GM23338 (cell line): ENCODE results near the gene POFUT2. TPM values are rescaled to one million over a fixed set of nuclear protein-coding genes. Genes with fewer than 3 reads are reported as not detected.

ENCODE experiments used
- ATAC-seq: fragments of 200-7000 bp; cut with Tn5 transposase; 3 replicates; pipeline ENCODE4 v1.9.1; 2020
- DNase-seq: peaks from one replicate; pipeline ENCODE4 v3.0.0-alpha.2; 2015; ENCODE audit warnings: low spot score
- H2AFZ ChIP-seq: fragments of 200-600 bp; sonication (generic); 2 replicates; pipeline ENCODE4 v1.8.0; 2016; ENCODE audit warnings: antibody characterized with exemption, mild to moderate bottlenecking, moderate library complexity
- H3F3A ChIP-seq: fragments of 200-600 bp; sonication (generic); replicated peaks from 2 replicates; pipeline ENCODE4 v1.8.0; 2017; ENCODE audit warnings: antibody characterized with exemption, mixed run types, low read depth
- H3K27ac ChIP-seq: fragments of 200-600 bp; sonication (generic); 2 replicates; pipeline ENCODE4 v1.6.1; 2016; ENCODE audit warnings: low read depth
- H3K27me3 ChIP-seq: fragments of 200-600 bp; sonication (generic); 2 replicates; pipeline ENCODE4 v1.8.0; 2016; ENCODE audit warnings: mild to moderate bottlenecking, mixed run types, moderate library complexity; ENCODE audit not compliant: insufficient read depth
- H3K36me3 ChIP-seq: fragments of 200-600 bp; sonication (generic); 2 replicates; pipeline ENCODE4 v1.8.0; 2016; ENCODE audit warnings: mild to moderate bottlenecking; ENCODE audit not compliant: insufficient read depth
- H3K4me1 ChIP-seq: fragments of 200-600 bp; sonication (generic); 2 replicates; pipeline ENCODE4 v1.8.0; 2016; ENCODE audit warnings: mild to moderate bottlenecking, moderate library complexity; ENCODE audit not compliant: insufficient read depth
- H3K4me2 ChIP-seq: fragments of 200-600 bp; sonication (generic); 2 replicates; pipeline ENCODE4 v1.7.1; 2017; ENCODE audit warnings: mixed run types
- H3K4me3 ChIP-seq: fragments of 200-600 bp; sonication (generic); 2 replicates; pipeline ENCODE4 v1.6.1; 2016; ENCODE audit warnings: mixed run types
- H3K79me2 ChIP-seq: fragments of 200-600 bp; sonication (generic); replicated peaks from 2 replicates; pipeline ENCODE4 v1.8.0; 2017; ENCODE audit warnings: mild to moderate bottlenecking; ENCODE audit not compliant: insufficient read depth
- H3K9me2 ChIP-seq: fragments of 200-600 bp; sonication (generic); 2 replicates; pipeline ENCODE4 v1.8.0; 2017; ENCODE audit not compliant: insufficient read depth
- H4K20me1 ChIP-seq: fragments of 200-600 bp; sonication (generic); replicated peaks from 2 replicates; pipeline ENCODE4 v1.8.0; 2017; ENCODE audit warnings: mild to moderate bottlenecking; ENCODE audit not compliant: insufficient read depth
- H3K27ac Mint-ChIP-seq: 2 replicates; pipeline ENCODE4 v1.8.0; 2020; ENCODE audit warnings: inconsistent platforms, mild to moderate bottlenecking, moderate library complexity, mixed read lengths
- H3K27me3 Mint-ChIP-seq: 3 replicates; pipeline ENCODE4 v1.8.0; 2022; ENCODE audit warnings: low read depth, mild to moderate bottlenecking, moderate library complexity, mixed read lengths, inconsistent platforms; ENCODE audit not compliant: insufficient read depth, poor library complexity
- H3K36me3 Mint-ChIP-seq: 3 replicates; pipeline ENCODE4 v1.8.0; 2021; ENCODE audit warnings: low read depth, mild to moderate bottlenecking, inconsistent platforms, moderate library complexity, mixed read lengths
- H3K4me1 Mint-ChIP-seq: 3 replicates; pipeline ENCODE4 v1.8.0; 2020; ENCODE audit warnings: mild to moderate bottlenecking, inconsistent platforms, mixed read lengths
- H3K4me3 Mint-ChIP-seq: 3 replicates; pipeline ENCODE4 v1.8.0; 2021; ENCODE audit warnings: moderate library complexity, mild to moderate bottlenecking, inconsistent platforms, mixed read lengths
- H3K9me3 Mint-ChIP-seq: 3 replicates; pipeline ENCODE4 v1.8.0; 2020; ENCODE audit warnings: moderate library complexity, mild to moderate bottlenecking, inconsistent platforms, mixed read lengths
- ETS1 ChIP-seq: IDR thresholded peaks from 2 replicates; pipeline ENCODE4 v1.6.1; 2016; ENCODE audit warnings: antibody characterized with exemption
- EZH2 ChIP-seq: fragments of 200-600 bp; sonication (generic); IDR thresholded peaks from one replicate; pipeline ENCODE4 v1.8.0; 2017; ENCODE audit warnings: antibody characterized with exemption, mild to moderate bottlenecking, low read depth; ENCODE audit not compliant: unreplicated experiment
- EZH2phosphoT487 ChIP-seq: fragments of 200-600 bp; sonication (generic); IDR thresholded peaks from one replicate; pipeline ENCODE4 v1.8.1; 2018; ENCODE audit warnings: antibody characterized with exemption; ENCODE audit not compliant: unreplicated experiment
- ZNF331 ChIP-seq: fragments of 250-450 bp; sonication (Bioruptor Pico); IDR thresholded peaks from 2 replicates; pipeline ENCODE4 v1.5.0; 2020; ENCODE audit warnings: low read depth, mild to moderate bottlenecking, moderate library complexity
- ZNF462 ChIP-seq: fragments of 250-450 bp; sonication (Bioruptor Pico); IDR thresholded peaks from 2 replicates; pipeline ENCODE4 v1.5.0; 2020; ENCODE audit warnings: mild to moderate bottlenecking, moderate library complexity
- polyA plus RNA-seq: library from polyadenylated mRNA; unstranded; fragments of >200 nt; fragmentation: Nextera tagmentation; extraction: Ambion mirVana; gene quantifications from 2 replicates; pipeline ENCODE4 v1.2.1, GENCODE V29; 2016
- total RNA-seq: library from RNA; depleted of rRNA; stranded (reverse); fragments of >200 nt; shearing (Covaris generic); gene quantifications from 2 replicates; pipeline ENCODE4 v1.2.3, GENCODE V29; 2014

Gene POFUT2
- total and polyA plus RNA-seq, 2 experiments from 2014 or later: 12.1 to 34.5 TPM

- no peak for TF ChIP-seq ETS1
- TF ChIP-seq EZH2: no peak
- no peak for TF ChIP-seq EZH2phosphoT487
- no peak for TF ChIP-seq ZNF331 (CRISPR knock-in tag)
- TF ChIP-seq ZNF462 (CRISPR knock-in tag): no peak
Measured at GRCh38 chr21:45310459-45310858, 22.8 kb upstream of the POFUT2 start (continued).

- Mint-ChIP-seq H3K4me1 (peaks cover 11% of the 10 kb centered on the region), H3K27ac (no peak overlapping the region)
- no peak overlapping the region for H2AFZ ChIP-seq
- no peak for TF ChIP-seq ETS1
- no peak for TF ChIP-seq ZNF462 (CRISPR knock-in tag)
Measured at GRCh38 chr21:45309987-45310381, 22.3 kb upstream of the POFUT2 start.

More at GRCh38 chr21:45309987-45310381, 22.3 kb upstream of the POFUT2 start:
- Histone ChIP-seq H3K4me1 (no peaks in the 10 kb centered on the region), H3K27me3 (no peaks in the 10 kb centered on the region), H3K27ac (no peak overlapping the region), H4K20me1 (no peaks in the 10 kb centered on the region; the same call in none of the 2 replicates), H3K4me2 (no peak overlapping the region), H3K36me3 (no peaks in the 10 kb centered on the region), H3K79me2 (no peaks in the 10 kb centered on the region), H3F3A (peaks cover 5% of the 10 kb centered on the region; the same call in 1 of the 2 replicates), H3K4me3 (no peak overlapping the region), H3K9me2 (no peaks in the 10 kb centered on the region)
- Mint-ChIP-seq H3K9me3 (peaks cover 3% of the 10 kb centered on the region; the same call in 1 of the 3 replicates), H3K36me3 (no peaks in the 10 kb centered on the region; the same call in 2 of the 3 replicates), H3K4me3 (no peak overlapping the region), H3K27me3 (peaks cover 12% of the 10 kb centered on the region)
- ATAC-seq (no peak), DNase-seq (no peak)
